Measurements from ENCODE around the gene BACH1.

- TF ChIP-seq CTCF (IDR thresholded peaks at IDR 0.05; ENCODE audit: low read length) (no peak), EZH2 (optimal IDR thresholded peaks at IDR 0.05; ENCODE audit: low read depth, low read length) (no peak), EZH2phosphoT487 (IDR thresholded peaks at IDR 0.05; ENCODE audit: low read length) (no peak)
Measured at GRCh38 chr21:29351691-29352090, 53.0 kb downstream of the BACH1 start.
